Adipocyte (in vitro differentiated cells): ENCODE data around the gene KCNN3.

Source experiments
- DNase-seq: peaks from one replicate; pipeline ENCODE4 v3.0.0-alpha.2; 2015; ENCODE audit warnings: low read depth
- H3K27me3 ChIP-seq: replicated peaks from 2 replicates; pipeline ENCODE4 v1.7.0; 2013; ENCODE audit warnings: mild to moderate bottlenecking, low read length, moderate library complexity; ENCODE audit not compliant: control insufficient read depth, insufficient read depth
- H3K36me3 ChIP-seq: 2 replicates; pipeline ENCODE4 v1.7.0; 2013; ENCODE audit warnings: low read length, mild to moderate bottlenecking, moderate library complexity; ENCODE audit not compliant: control insufficient read depth, insufficient read depth, severe bottlenecking
- H3K4me1 ChIP-seq: 2 replicates; pipeline ENCODE4 v1.7.0; 2013; ENCODE audit warnings: mild to moderate bottlenecking, low read length, moderate library complexity; ENCODE audit not compliant: control insufficient read depth, insufficient read depth
- H3K4me3 ChIP-seq: 2 replicates; pipeline ENCODE4 v1.7.0; 2013; ENCODE audit warnings: mild to moderate bottlenecking, low read length, moderate library complexity
- H3K9ac ChIP-seq: 2 replicates; pipeline ENCODE4 v1.7.0; 2013; ENCODE audit warnings: mild to moderate bottlenecking, low read length, moderate library complexity
- H3K9me3 ChIP-seq: 2 replicates; pipeline ENCODE4 v1.7.0; 2013; ENCODE audit warnings: mild to moderate bottlenecking, low read length, moderate library complexity; ENCODE audit not compliant: control insufficient read depth

The KCNN3 gene

GRCh38 chr1:154866257-154867063 is 3.6 kb downstream of the KCNN3 start:
- Histone ChIP-seq H3K27me3 (peaks cover 69% of the 10 kb centered on the region), H3K4me1 (peaks cover 21% of the 10 kb centered on the region), H3K36me3 (no peaks in the 10 kb centered on the region), H3K9ac (no peak overlapping the region), H3K4me3 (no peak overlapping the region), H3K9me3 (no peaks in the 10 kb centered on the region)
- DNase-seq: no peak

- Histone ChIP-seq H3K4me3 (no peak overlapping the region), H3K9me3 (no peaks in the 10 kb centered on the region), H3K36me3 (no peaks in the 10 kb centered on the region), H3K27me3 (peaks cover 60% of the 10 kb centered on the region), H3K9ac (no peak overlapping the region), H3K4me1 (peaks cover 21% of the 10 kb centered on the region)
- DNase-seq: no peak
These were observed 4.4 kb downstream of the KCNN3 start for GRCh38 chr1:154865442-154866256.

GRCh38 chr1:154864189-154864975 is 5.7 kb downstream of the KCNN3 start:
- DNase-seq: no peak
- Histone ChIP-seq H3K9me3 (no peaks in the 10 kb centered on the region), H3K4me3 (no peak overlapping the region), H3K9ac (no peak overlapping the region), H3K27me3 (peaks cover 51% of the 10 kb centered on the region), H3K4me1 (peaks cover 16% of the 10 kb centered on the region), H3K36me3 (no peaks in the 10 kb centered on the region)

GRCh38 chr1:154863315-154864174 is 6.5 kb downstream of the KCNN3 start:
- no peak for DNase-seq

GRCh38 chr1:154862907-154863306 is 7.2 kb downstream of the KCNN3 start:
- no peak overlapping the region for H3K9ac ChIP-seq
- peaks cover 45% of the 10 kb centered on the region for H3K27me3 ChIP-seq
- H3K4me3 ChIP-seq: no peak overlapping the region
- H3K9me3 ChIP-seq: no peaks in the 10 kb centered on the region
- no peaks in the 10 kb centered on the region for H3K36me3 ChIP-seq
- DNase-seq: no peak
- peaks cover 7% of the 10 kb centered on the region for H3K4me1 ChIP-seq

More at GRCh38 chr1:154863315-154864174, 6.5 kb downstream of the KCNN3 start:
- Histone ChIP-seq H3K27me3 (peaks cover 46% of the 10 kb centered on the region), H3K4me1 (peaks cover 10% of the 10 kb centered on the region), H3K36me3 (no peaks in the 10 kb centered on the region), H3K9ac (no peak overlapping the region), H3K4me3 (no peak overlapping the region), H3K9me3 (no peaks in the 10 kb centered on the region)

GRCh38 chr1:154861607-154862094 is 8.4 kb downstream of the KCNN3 start:
- peaks cover under 1% of the 10 kb centered on the region for H3K4me1 ChIP-seq
- H3K9me3 ChIP-seq: no peaks in the 10 kb centered on the region
- H3K27me3 ChIP-seq: peaks cover 49% of the 10 kb centered on the region
- peak; percentile 16 for DNase-seq
- H3K4me3 ChIP-seq: no peak overlapping the region
- H3K9ac ChIP-seq: no peak overlapping the region
- H3K36me3 ChIP-seq: no peaks in the 10 kb centered on the region

GRCh38 chr1:154860156-154860870 is 9.8 kb downstream of the KCNN3 start:
- Histone ChIP-seq H3K36me3 (no peaks in the 10 kb centered on the region), H3K4me3 (no peak overlapping the region), H3K9me3 (no peaks in the 10 kb centered on the region), H3K27me3 (peaks cover 52% of the 10 kb centered on the region), H3K9ac (no peak overlapping the region), H3K4me1 (no peaks in the 10 kb centered on the region)
- no peak for DNase-seq

- H3K9ac ChIP-seq: no peak overlapping the region
- H3K4me1 ChIP-seq: no peaks in the 10 kb centered on the region
- H3K27me3 ChIP-seq: peaks cover 48% of the 10 kb centered on the region
- H3K4me3 ChIP-seq: no peak overlapping the region
- no peak for DNase-seq
- H3K36me3 ChIP-seq: no peaks in the 10 kb centered on the region
- H3K9me3 ChIP-seq: no peaks in the 10 kb centered on the region
These were observed 10.3 kb downstream of the KCNN3 start for GRCh38 chr1:154859786-154860155.

- Histone ChIP-seq H3K27me3 (peaks cover 43% of the 10 kb centered on the region), H3K9ac (no peak overlapping the region), H3K4me3 (no peak overlapping the region), H3K9me3 (no peaks in the 10 kb centered on the region), H3K4me1 (no peaks in the 10 kb centered on the region), H3K36me3 (no peaks in the 10 kb centered on the region)
- no peak for DNase-seq
These were observed 10.8 kb downstream of the KCNN3 start for GRCh38 chr1:154859151-154859785.
